DMS53 treated with DMSO at 0.1 percent for 48 hours (cell line): ENCODE data around the gene ARHGEF11.

Experiments
- DNase-seq: peaks from one replicate; lab custom pipeline; 2025; ENCODE audit not compliant: unreplicated experiment; lab: John Stamatoyannopoulos, UW

Gene ARHGEF11

GRCh38 chr1:157050836-157051235 is 5.3 kb upstream of the ARHGEF11 start:
- no peak for DNase-seq

DNA sequence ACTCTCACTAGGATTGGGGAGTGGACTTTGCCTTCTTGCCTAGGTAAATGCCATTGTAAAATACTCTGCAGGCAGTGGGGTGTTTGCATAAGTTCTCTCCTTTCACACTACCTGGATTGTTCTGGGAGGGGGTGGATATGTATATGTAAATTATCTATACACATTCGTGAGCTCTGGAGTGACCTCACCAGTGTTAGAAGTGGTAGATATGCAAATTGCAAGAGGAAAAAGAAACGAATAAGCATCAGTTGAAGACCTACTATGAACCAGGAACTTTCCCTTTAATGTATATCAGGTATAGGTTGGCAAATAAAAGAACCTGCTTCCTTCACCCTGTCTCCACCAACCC is 1.5 kb upstream of the ARHGEF11 start:
- no peak for DNase-seq

GRCh38 chr1:157044326-157044725 is 1.2 kb downstream of the ARHGEF11 start:
- DNase-seq = no peak

- DNase-seq = no peak
Observed at GRCh38 chr1:157043685-157044084, 1.9 kb downstream of the ARHGEF11 start.

- no peak for DNase-seq
Observed at GRCh38 chr1:157042846-157043245, 2.7 kb downstream of the ARHGEF11 start.

GRCh38 chr1:157040802-157041201 is 4.7 kb downstream of the ARHGEF11 start:
- no peak for DNase-seq

- DNase-seq = no peak
Observed at GRCh38 chr1:157035121-157035520, 10.4 kb downstream of the ARHGEF11 start.

GRCh38 chr1:157034137-157034800 is 11.3 kb downstream of the ARHGEF11 start:
- DNase-seq = no peak

DNA sequence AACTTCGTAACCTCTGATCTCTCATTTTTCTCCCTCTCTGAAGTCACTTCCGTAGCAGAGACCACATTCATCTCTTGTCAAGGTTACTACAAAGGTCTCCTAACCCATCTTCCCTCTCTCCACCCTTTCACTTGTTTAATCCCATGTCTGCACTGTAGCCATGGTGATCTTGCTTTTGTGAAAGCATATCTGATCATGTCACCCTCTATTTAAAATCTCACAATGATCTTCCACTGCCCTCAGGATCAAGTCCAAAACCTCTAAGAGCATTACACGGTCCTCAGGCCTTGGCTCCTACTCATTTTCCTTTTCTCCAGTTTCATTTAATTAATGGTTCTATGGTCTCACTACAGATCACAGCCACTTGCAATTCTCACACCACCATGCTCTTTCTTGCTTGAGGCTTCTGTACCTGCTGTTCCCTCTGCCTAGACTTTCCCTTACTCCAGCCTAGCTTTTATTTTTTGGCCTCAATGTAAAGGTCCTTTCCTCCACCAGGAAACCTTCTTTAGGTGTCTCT is 12.1 kb downstream of the ARHGEF11 start:
- DNase-seq = no peak

GRCh38 chr1:157032303-157032702 is 13.2 kb downstream of the ARHGEF11 start:
- DNase-seq = no peak

- DNase-seq = no peak
Observed at GRCh38 chr1:157030728-157031127, 14.8 kb downstream of the ARHGEF11 start.

- no peak for DNase-seq
Observed at GRCh38 chr1:157028674-157029073, 16.9 kb downstream of the ARHGEF11 start.

DNA sequence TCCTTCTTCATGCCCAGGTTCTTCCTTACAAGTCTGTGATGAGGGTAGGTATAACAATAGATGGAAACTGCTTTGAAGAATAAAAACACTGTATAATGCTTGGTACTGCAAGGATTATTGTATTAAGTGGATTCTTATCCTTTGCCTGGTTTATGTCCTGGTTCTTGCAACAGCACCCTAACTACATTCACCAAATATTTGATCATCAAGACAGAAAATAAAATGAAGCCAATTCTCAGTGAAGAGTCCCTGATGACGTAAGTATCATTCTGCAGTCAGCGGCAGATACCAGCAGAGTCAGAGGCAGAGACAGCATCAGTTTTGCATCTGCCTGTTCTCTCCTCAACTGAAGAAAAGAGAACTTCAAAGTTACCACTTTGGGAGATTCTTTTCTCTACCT is 19.7 kb downstream of the ARHGEF11 start:
- no peak for DNase-seq

GRCh38 chr1:157025385-157025784 is 20.2 kb downstream of the ARHGEF11 start:
- no peak for DNase-seq

- no peak for DNase-seq
Observed at GRCh38 chr1:157021688-157022087, 23.9 kb downstream of the ARHGEF11 start.

- DNase-seq = no peak
Observed at GRCh38 chr1:157019457-157019856, 26.1 kb downstream of the ARHGEF11 start.

- no peak for DNase-seq
Observed at GRCh38 chr1:157011845-157012244, 33.7 kb downstream of the ARHGEF11 start.

DNA sequence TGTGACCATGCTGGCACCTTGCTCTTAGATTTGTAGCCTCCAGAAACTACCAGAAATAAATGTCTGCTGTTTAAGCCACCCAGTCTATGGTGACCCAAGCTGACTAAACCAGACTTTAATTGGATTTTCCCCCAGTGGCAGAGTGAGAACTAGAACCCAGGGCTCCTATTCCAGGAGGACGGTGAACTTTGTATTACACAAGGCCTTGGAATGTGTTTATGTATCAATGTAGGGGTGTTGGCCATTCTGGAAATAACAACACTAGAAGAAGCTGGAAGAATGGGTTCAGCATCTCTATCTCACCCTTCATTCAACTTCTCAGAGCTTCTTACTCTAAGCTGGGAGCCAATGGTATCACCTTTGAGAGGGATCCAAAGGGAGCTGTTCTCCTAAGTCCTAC is 37.0 kb downstream of the ARHGEF11 start:
- DNase-seq = no peak

DNA sequence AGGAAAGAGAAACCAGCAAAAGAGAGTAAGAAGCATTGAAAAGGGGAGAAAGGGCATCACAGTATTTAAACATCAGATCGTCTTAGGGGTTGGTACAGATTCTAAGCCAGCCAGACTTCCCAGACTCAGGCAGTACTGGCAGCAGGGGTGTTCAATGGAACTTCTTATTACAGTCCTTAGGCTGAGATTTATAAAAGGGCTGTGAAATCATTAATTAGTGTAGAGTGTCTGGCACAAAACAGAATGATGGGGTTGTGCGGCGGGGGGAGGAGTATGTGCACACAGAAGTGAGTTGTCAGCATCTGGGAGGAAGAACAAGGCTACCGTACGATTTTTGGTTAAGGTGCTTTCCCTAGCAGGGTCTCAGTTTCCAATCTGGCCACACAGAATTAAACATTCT is 38.2 kb downstream of the ARHGEF11 start:
- DNase-seq = no peak

GRCh38 chr1:157006676-157007075 is 38.9 kb downstream of the ARHGEF11 start:
- no peak for DNase-seq

DNA sequence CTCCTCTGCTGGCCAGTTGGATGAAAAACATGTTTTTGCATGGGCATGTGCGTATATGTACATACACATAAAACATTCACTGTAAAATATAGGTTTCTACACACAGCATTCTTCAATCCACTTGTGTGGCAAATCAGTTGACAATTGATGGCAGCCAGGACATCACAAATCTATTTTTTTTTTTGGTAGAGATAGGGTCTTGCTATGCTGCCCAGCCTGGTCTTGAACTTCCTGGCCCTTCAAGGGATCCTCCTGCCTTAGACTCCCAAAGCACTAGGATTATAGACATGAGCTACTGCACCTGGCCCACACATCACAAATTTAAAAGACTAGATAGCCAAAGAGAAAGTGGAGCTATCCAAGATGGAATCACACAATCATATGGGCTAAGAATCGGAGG is 39.6 kb downstream of the ARHGEF11 start:
- DNase-seq = no peak

DNA sequence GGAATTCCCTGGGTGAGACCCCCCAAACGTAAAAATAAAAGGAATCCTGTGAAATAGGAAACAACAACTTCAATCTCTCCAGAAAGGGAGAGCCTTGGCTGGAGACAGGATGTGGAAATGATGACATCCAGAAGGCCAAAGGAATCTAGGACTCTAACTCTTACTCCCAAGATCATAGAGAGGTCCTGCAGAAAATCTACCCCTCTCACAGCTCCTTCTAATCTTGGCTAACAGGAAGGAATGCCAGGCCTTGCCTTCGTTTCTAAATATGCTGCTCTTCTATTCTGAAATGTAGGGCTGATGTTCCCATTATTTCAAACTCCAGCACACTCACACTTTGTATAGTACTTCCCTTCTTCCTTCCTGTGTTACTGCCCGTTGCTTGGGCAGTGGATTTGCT is 40.7 kb downstream of the ARHGEF11 start:
- no peak for DNase-seq

GRCh38 chr1:157004327-157004726 is 41.2 kb downstream of the ARHGEF11 start:
- DNase-seq = no peak
